ENCODE measurements around the gene UPF1.

DNA sequence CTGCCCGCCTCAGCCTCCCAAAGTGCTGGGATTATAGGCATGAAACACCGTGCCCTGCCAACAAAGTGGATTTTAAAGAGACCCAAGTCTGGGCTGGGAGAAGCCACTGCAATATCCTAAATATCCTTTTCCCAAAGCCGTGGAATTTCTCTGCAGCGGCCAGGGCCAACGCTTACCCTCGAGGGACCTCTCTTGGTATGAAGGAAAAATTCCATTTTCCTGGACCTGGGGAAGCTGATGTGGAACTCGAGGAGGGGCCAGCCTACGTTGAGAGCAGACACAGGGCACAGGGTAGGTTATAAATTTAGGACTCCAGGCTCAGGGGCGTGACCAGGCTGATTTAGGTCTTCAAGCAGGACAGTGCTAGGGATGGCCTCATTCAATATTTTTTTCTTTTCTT lies 17.7 kb upstream of the UPF1 start:
- TF ChIP-seq, protein P1, sequence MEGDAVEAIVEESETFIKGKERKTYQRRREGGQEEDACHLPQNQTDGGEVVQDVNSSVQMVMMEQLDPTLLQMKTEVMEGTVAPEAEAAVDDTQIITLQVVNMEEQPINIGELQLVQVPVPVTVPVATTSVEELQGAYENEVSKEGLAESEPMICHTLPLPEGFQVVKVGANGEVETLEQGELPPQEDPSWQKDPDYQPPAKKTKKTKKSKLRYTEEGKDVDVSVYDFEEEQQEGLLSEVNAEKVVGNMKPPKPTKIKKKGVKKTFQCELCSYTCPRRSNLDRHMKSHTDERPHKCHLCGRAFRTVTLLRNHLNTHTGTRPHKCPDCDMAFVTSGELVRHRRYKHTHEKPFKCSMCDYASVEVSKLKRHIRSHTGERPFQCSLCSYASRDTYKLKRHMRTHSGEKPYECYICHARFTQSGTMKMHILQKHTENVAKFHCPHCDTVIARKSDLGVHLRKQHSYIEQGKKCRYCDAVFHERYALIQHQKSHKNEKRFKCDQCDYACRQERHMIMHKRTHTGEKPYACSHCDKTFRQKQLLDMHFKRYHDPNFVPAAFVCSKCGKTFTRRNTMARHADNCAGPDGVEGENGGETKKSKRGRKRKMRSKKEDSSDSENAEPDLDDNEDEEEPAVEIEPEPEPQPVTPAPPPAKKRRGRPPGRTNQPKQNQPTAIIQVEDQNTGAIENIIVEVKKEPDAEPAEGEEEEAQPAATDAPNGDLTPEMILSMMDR (conservative IDR thresholded peaks at IDR 0.05 in 1 of 2, IDR thresholded peaks at IDR 0.05 in 1 of 2; ENCODE audit: extremely low read depth in 1 of 2, insufficient read depth in 1 of 2, low read depth in 1 of 2, low read length in 2 of 2): no peak
- no peak for TF ChIP-seq EZH2 (IDR thresholded peaks at IDR 0.05; ENCODE audit: borderline replicate concordance, low read length)
